Daoy (cell line): ENCODE measurements around the gene NFATC4. TPM values are rescaled to one million over a fixed set of nuclear protein-coding genes. Genes with fewer than 3 reads are reported as not detected.

Experiments
- DNase-seq: peaks from one replicate; pipeline ENCODE4 v3.0.0-alpha.2; 2015; ENCODE audit warnings: low read depth
- total RNA-seq: library from RNA; depleted of rRNA; stranded (reverse); fragments of >200 nt; shearing (Covaris generic); gene quantifications from 2 replicates; pipeline ENCODE4 v1.2.3, GENCODE V29; 2014; rRNA removed

Gene NFATC4
- total RNA-seq, 1 experiment from 2014 or later: 14.5 TPM

GRCh38 chr14:24428628-24429394, 60.8 kb downstream of the NFATC4 start:
- no peak for DNase-seq

Other genes starting within 250 kb of the NFATC4 start
- 2.7 TPM in 1 of 2 replicates, not detected in the other for gene FITM1, start 237.5 kb upstream of the NFATC4 start, total RNA-seq
- 191 and 208 TPM in 2 replicates for gene PSME1, start 232.0 kb upstream of the NFATC4 start, total RNA-seq
- gene EMC9, start 226.6 kb upstream of the NFATC4 start, total RNA-seq: 25.4 and 46.5 TPM in 2 replicates
- gene PSME2, start 221.6 kb upstream of the NFATC4 start, total RNA-seq: 241 and 245 TPM in 2 replicates
- gene RNF31, start 220.7 kb upstream of the NFATC4 start, total RNA-seq: 49.7 and 68.1 TPM in 2 replicates
- 7.9 and 25.5 TPM in 2 replicates for gene IRF9, start 206.9 kb upstream of the NFATC4 start, total RNA-seq
- not detected in 2 replicates for gene REC8, start 196.1 kb upstream of the NFATC4 start, total RNA-seq
- gene IPO4, start 179.4 kb upstream of the NFATC4 start, total RNA-seq: 165 and 275 TPM in 2 replicates
- gene TM9SF1, start 172.7 kb upstream of the NFATC4 start, total RNA-seq: 91.9 and 98.7 TPM in 2 replicates
- gene TSSK4, start 162.5 kb upstream of the NFATC4 start, total RNA-seq: not detected in 2 replicates
- gene CHMP4A, start 154.7 kb upstream of the NFATC4 start, total RNA-seq: 60.1 and 89.8 TPM in 2 replicates
- gene MDP1, start 152.1 kb upstream of the NFATC4 start, total RNA-seq: 12.7 and 18.9 TPM in 2 replicates
- 308 and 348 TPM in 2 replicates for gene NEDD8, start 135.8 kb upstream of the NFATC4 start, total RNA-seq
- 83.3 and 112 TPM in 2 replicates for gene GMPR2, start 135.3 kb upstream of the NFATC4 start, total RNA-seq
- 34.6 and 48.3 TPM in 2 replicates for gene TINF2, start 125.6 kb upstream of the NFATC4 start, total RNA-seq
- 0.69 and 2.6 TPM in 2 replicates for gene TGM1, start 105.0 kb upstream of the NFATC4 start, total RNA-seq
- gene RABGGTA, start 96.6 kb upstream of the NFATC4 start, total RNA-seq: 21.5 and 22.1 TPM in 2 replicates
- gene DHRS1, start 68.4 kb upstream of the NFATC4 start, total RNA-seq: 1.7 and 4.9 TPM in 2 replicates
- 15.8 and 17.1 TPM in 2 replicates for gene NOP9, start 68.3 kb upstream of the NFATC4 start, total RNA-seq
- 0.06 TPM in 1 of 2 replicates, not detected in the other for gene CIDEB, start 60.2 kb upstream of the NFATC4 start, total RNA-seq
- gene LTB4R2, start 58.0 kb upstream of the NFATC4 start, total RNA-seq: 6.9 and 16.7 TPM in 2 replicates
- gene LTB4R, start 56.7 kb upstream of the NFATC4 start, total RNA-seq: 2.5 and 6.3 TPM in 2 replicates
- 0.17 TPM in 1 of 2 replicates, not detected in the other for gene ADCY4, start 33.1 kb upstream of the NFATC4 start, total RNA-seq
- gene RIPK3, start 28.2 kb upstream of the NFATC4 start, total RNA-seq: not detected in 2 replicates
- 0.33 and 0.57 TPM in 2 replicates for gene NYNRIN, start 30.8 kb downstream of the NFATC4 start, total RNA-seq
- not detected in 2 replicates for gene CBLN3, start 61.5 kb downstream of the NFATC4 start, total RNA-seq
- gene KHNYN, start 61.8 kb downstream of the NFATC4 start, total RNA-seq: 22.4 and 29.4 TPM in 2 replicates
- gene SDR39U1, start 74.6 kb downstream of the NFATC4 start, total RNA-seq: 9.3 and 10.0 TPM in 2 replicates
- gene CMA1, start 140.1 kb downstream of the NFATC4 start, total RNA-seq: not detected in 2 replicates
- not detected in 2 replicates for gene CTSG, start 208.1 kb downstream of the NFATC4 start, total RNA-seq
- not detected in 2 replicates for gene GZMH, start 241.5 kb downstream of the NFATC4 start, total RNA-seq